H1 (cell line): ENCODE results near the gene MMP28. TPM values are rescaled to one million over a fixed set of nuclear protein-coding genes. Genes with fewer than 3 reads are reported as not detected.

Source experiments
- CTCF ChIA-PET: fragments of 300-600 bp; sonication (Branson Sonifier 250); formaldehyde crosslinking; loops from one replicate; lab custom pipeline; 2021; ENCODE audit not compliant: partially characterized antibody; lab: Charles Lee
- POLR2A ChIA-PET: fragments of 300-600 bp; sonication (Branson Sonifier 250); formaldehyde crosslinking; loops from one replicate; lab custom pipeline; 2021; ENCODE audit warnings: inconsistent platforms; ENCODE audit not compliant: partially characterized antibody; lab: Charles Lee
- DNase-seq, 2 experiments: peaks; one replicate each; pipeline versions ENCODE4 v3.0.0 to v3.0.0-alpha.2; 2010 to 2022; ENCODE audit warnings: low spot score in 2 of 2, low read depth in 1 of 2, mixed read lengths in 1 of 2
- FAIRE-seq: peaks from 2 replicates; lab custom pipeline; 2011; peaks lifted over from hg19 to GRCh38; lab: Jason Lieb, UNC
- H2AFZ ChIP-seq: 2 replicates; pipeline ENCODE4 v1.8.1; 2012; ENCODE audit warnings: low read length, inconsistent platforms
- H2AK5ac ChIP-seq: 2 replicates; pipeline ENCODE4 v1.6.1; 2013; ENCODE audit warnings: low read depth, low read length
- H2BK120ac ChIP-seq: replicated peaks from 2 replicates; pipeline ENCODE3; 2013; ENCODE audit warnings: low read depth, low read length, inconsistent platforms
- H2BK12ac ChIP-seq: 2 replicates; pipeline ENCODE4 v1.6.1; 2013; ENCODE audit warnings: low read depth, low read length
- H2BK15ac ChIP-seq: 2 replicates; pipeline ENCODE4 v1.6.1; 2013; ENCODE audit warnings: low read length
- H2BK20ac ChIP-seq: 2 replicates; pipeline ENCODE4 v1.6.1; 2013; ENCODE audit warnings: low read length
- H2BK5ac ChIP-seq: 2 replicates; pipeline ENCODE4 v1.6.1; 2013; ENCODE audit warnings: low read depth, low read length
- H3K14ac ChIP-seq: 2 replicates; pipeline ENCODE4 v1.6.1; 2013; ENCODE audit warnings: inconsistent platforms; ENCODE audit not compliant: insufficient read length
- H3K18ac ChIP-seq: 2 replicates; pipeline ENCODE4 v1.6.1; 2013; ENCODE audit warnings: low read length; ENCODE audit errors: extremely low read depth
- H3K23ac ChIP-seq: 2 replicates; pipeline ENCODE4 v1.6.1; 2013; ENCODE audit warnings: inconsistent platforms; ENCODE audit not compliant: insufficient read length
- H3K23me2 ChIP-seq: 2 replicates; pipeline ENCODE4 v1.6.1; 2013; ENCODE audit warnings: low read depth, low read length
- H3K27ac ChIP-seq: 2 replicates; pipeline ENCODE4 v1.6.1; 2011; ENCODE audit warnings: low read depth, low read length, inconsistent platforms
- H3K27me3 ChIP-seq, 4 experiments: replicated peaks in 1 of 4; 1 replicate in 1 of 4; 2 replicates in 3 of 4; pipeline versions ENCODE4 v1.6.1 to v1.8.1; 2011 to 2013; ENCODE audit warnings: low read length in 3 of 4, mild to moderate bottlenecking in 3 of 4, inconsistent platforms in 2 of 4, mixed read lengths in 2 of 4, moderate library complexity in 1 of 4; ENCODE audit not compliant: control insufficient read depth in 3 of 4, insufficient read depth in 3 of 4; ENCODE audit errors: extremely low read depth in 1 of 4
- H3K36me3 ChIP-seq, 4 experiments: 2 replicates each; pipeline versions ENCODE4 v1.6.1 to v1.8.1; 2011 to 2013; ENCODE audit warnings: mild to moderate bottlenecking in 4 of 4, low read length in 3 of 4, moderate library complexity in 2 of 4, control low read depth in 1 of 4, inconsistent platforms in 1 of 4; ENCODE audit not compliant: insufficient read depth in 4 of 4, control insufficient read depth in 2 of 4
- H3K4ac ChIP-seq: replicated peaks from 2 replicates; pipeline ENCODE3; 2013; ENCODE audit warnings: low read length, low read depth, mixed read lengths, inconsistent platforms; ENCODE audit not compliant: insufficient read length
- H3K4me1 ChIP-seq, 4 experiments: replicated peaks in 1 of 4; 1 replicate in 1 of 4; 2 replicates in 3 of 4; pipeline versions ENCODE4 v1.6.1 to v1.8.1; 2011 to 2013; ENCODE audit warnings: low read length in 3 of 4, inconsistent platforms in 2 of 4, mixed read lengths in 1 of 4; ENCODE audit not compliant: insufficient read depth in 4 of 4, control insufficient read depth in 3 of 4
- H3K4me2 ChIP-seq, 2 experiments: 2 replicates each; pipeline versions ENCODE4 v1.6.1 to v1.8.1; 2011 to 2013; ENCODE audit warnings: low read depth in 2 of 2, low read length in 2 of 2, control low read depth in 1 of 2, inconsistent platforms in 1 of 2, mild to moderate bottlenecking in 1 of 2; ENCODE audit not compliant: insufficient read depth in 1 of 2
- H3K4me3 ChIP-seq, 4 experiments: fragments of 200-600, 300-600 bp in 1 of 4; sonication (generic), shearing (Covaris generic), sonication (Bioruptor Twin) in 1 of 4; 2 replicates each; pipeline versions ENCODE4 v1.5.1 to v1.8.1; 2011 to 2016; ENCODE audit warnings: low read length in 4 of 4, low read depth in 3 of 4, control low read depth in 2 of 4, inconsistent platforms in 2 of 4, mild to moderate bottlenecking in 2 of 4, mixed read lengths in 1 of 4, moderate library complexity in 1 of 4; ENCODE audit not compliant: insufficient read depth in 2 of 4; ENCODE audit errors: extremely low read depth in 1 of 4
- H3K56ac ChIP-seq: replicated peaks from 2 replicates; pipeline ENCODE3; 2013; ENCODE audit warnings: low read depth, mild to moderate bottlenecking, mixed read lengths, low read length, inconsistent platforms; ENCODE audit not compliant: insufficient read length
- H3K79me1 ChIP-seq: 2 replicates; pipeline ENCODE4 v1.6.1; 2013; ENCODE audit warnings: low read depth, low read length, control low read depth
- H3K79me2 ChIP-seq, 2 experiments: 2 replicates each; pipeline versions ENCODE4 v1.6.1 to v1.8.1; 2012 to 2013; ENCODE audit warnings: low read length in 2 of 2, mild to moderate bottlenecking in 2 of 2, inconsistent platforms in 1 of 2; ENCODE audit not compliant: insufficient read depth in 2 of 2, control insufficient read depth in 1 of 2
- H3K9ac ChIP-seq, 4 experiments: replicated peaks in 1 of 4; 1 replicate in 1 of 4; 2 replicates in 3 of 4; pipeline versions ENCODE4 v1.6.1 to v1.8.1; 2011 to 2013; ENCODE audit warnings: low read depth in 3 of 4, low read length in 3 of 4, control low read depth in 2 of 4, mild to moderate bottlenecking in 2 of 4, moderate library complexity in 2 of 4, inconsistent platforms in 1 of 4; ENCODE audit errors: extremely low read depth in 1 of 4
- H3K9me3 ChIP-seq, 2 experiments: 2 replicates each; pipeline versions ENCODE4 v1.6.1 to v1.8.1; 2012 to 2013; ENCODE audit warnings: mild to moderate bottlenecking in 2 of 2, moderate library complexity in 2 of 2, control low read depth in 1 of 2, inconsistent platforms in 1 of 2, low read depth in 1 of 2, low read length in 1 of 2, mixed read lengths in 1 of 2; ENCODE audit not compliant: insufficient read depth in 2 of 2
- H4K20me1 ChIP-seq, 2 experiments: replicated peaks in 1 of 2; 2 replicates each; pipeline versions ENCODE3 to v1.8.1; 2011 to 2013; ENCODE audit warnings: inconsistent platforms in 2 of 2, low read length in 2 of 2, mild to moderate bottlenecking in 1 of 2; ENCODE audit not compliant: insufficient read depth in 2 of 2, control insufficient read depth in 1 of 2
- H4K5ac ChIP-seq: 2 replicates; pipeline ENCODE4 v1.6.1; 2013; ENCODE audit warnings: low read length, low read depth, mixed read lengths, inconsistent platforms; ENCODE audit not compliant: insufficient read length
- H4K8ac ChIP-seq: 2 replicates; pipeline ENCODE4 v1.8.0; 2013; ENCODE audit warnings: mild to moderate bottlenecking, moderate library complexity, low read length, inconsistent platforms; ENCODE audit not compliant: insufficient read depth; ENCODE audit errors: extremely low read depth
- H4K91ac ChIP-seq: replicated peaks from 2 replicates; pipeline ENCODE3; 2013; ENCODE audit warnings: low read length, mixed read lengths, inconsistent platforms; ENCODE audit not compliant: insufficient read length
- BCL11A ChIP-seq, 2 experiments: IDR thresholded peaks; one replicate each; pipeline ENCODE4 v1.6.1; 2011; ENCODE audit warnings: low read depth in 2 of 2, low read length in 2 of 2, mild to moderate bottlenecking in 2 of 2
- CBX8 ChIP-seq: fragments of 300-800, 300-1000 bp; sonication (generic); IDR thresholded peaks from 2 replicates; pipeline ENCODE4 v1.7.1; 2016; ENCODE audit warnings: low read depth, low read length, borderline replicate concordance
- CEBPB ChIP-seq: IDR thresholded peaks from 2 replicates; pipeline ENCODE4 v1.6.1; 2012; ENCODE audit warnings: low read depth, low read length
- CREB1 ChIP-seq: IDR thresholded peaks from 2 replicates; pipeline ENCODE4 v1.6.1; 2012; ENCODE audit warnings: inconsistent platforms
- E2F6 ChIP-seq: IDR thresholded peaks from 2 replicates; pipeline ENCODE4 v1.6.1; 2012; ENCODE audit warnings: inconsistent platforms
- EP300 ChIP-seq, 2 experiments: IDR thresholded peaks; 1 replicate in 1 of 2; 2 replicates in 1 of 2; pipeline ENCODE4 v1.6.1; 2011 to 2012; ENCODE audit warnings: low read depth in 2 of 2, low read length in 2 of 2, mild to moderate bottlenecking in 2 of 2, borderline replicate concordance in 1 of 2, inconsistent platforms in 1 of 2, moderate library complexity in 1 of 2
- EZH2 ChIP-seq: fragments of 200-600 bp; sonication (generic); IDR thresholded peaks from 2 replicates; pipeline ENCODE4 v1.7.1; 2012; ENCODE audit warnings: low read depth, mild to moderate bottlenecking, moderate library complexity, low read length, inconsistent platforms; ENCODE audit not compliant: severe bottlenecking
- GABPA ChIP-seq: IDR thresholded peaks from 2 replicates; pipeline ENCODE4 v1.6.1; 2011; ENCODE audit warnings: mild to moderate bottlenecking, low read length, moderate library complexity, borderline replicate concordance; ENCODE audit not compliant: insufficient read depth
- JUND ChIP-seq: IDR thresholded peaks from 2 replicates; pipeline ENCODE4 v1.6.1; 2011; ENCODE audit warnings: mild to moderate bottlenecking, improper control_type of control experiment, low read length
- SIX5 ChIP-seq: IDR thresholded peaks from 2 replicates; pipeline ENCODE4 v1.6.1; 2011; ENCODE audit warnings: mild to moderate bottlenecking, low read depth, low read length
- SP4 ChIP-seq: IDR thresholded peaks from 2 replicates; pipeline ENCODE4 v1.6.1; 2012; ENCODE audit warnings: low read length, inconsistent platforms
- TAF7 ChIP-seq: optimal IDR thresholded peaks from 2 replicates; pipeline ENCODE3; 2011; ENCODE audit warnings: low read depth, mild to moderate bottlenecking, inconsistent platforms, low read length, moderate library complexity, borderline replicate concordance
- ZNF274 ChIP-seq: IDR thresholded peaks from 2 replicates; pipeline ENCODE4 v1.7.0; 2012; ENCODE audit warnings: low read length, borderline replicate concordance; ENCODE audit errors: extremely low read depth
- WGBS, 2 experiments: shearing (Covaris generic) in 1 of 2; methylation state at CpG; one replicate each; pipeline versions ENCODE4 v1.1.6 to v1.1.7; 2013 to 2015; ENCODE audit warnings: low lambda C conversion rate in 2 of 2, mixed read lengths in 2 of 2, inconsistent platforms in 1 of 2, low coverage in 1 of 2, missing lambda C conversion rate in 1 of 2; ENCODE audit not compliant: insufficient replicate concordance in 2 of 2, insufficient coverage in 1 of 2, insufficient read length in 1 of 2; ENCODE audit errors: extremely low coverage in 1 of 2, missing lambda C conversion rate in 1 of 2; 5-methylcytosine and 5-hydroxymethylcytosine counted together
- polyA plus RNA-seq, 7 experiments: library from polyadenylated mRNA; depleted of rRNA in 3 of 7; stranded (reverse) in 5 of 7; unstranded in 2 of 7; fragments of >200 nt in 5 of 7; fragments of 200-250 nt in 2 of 7; gene quantifications; 1 replicate in 5 of 7; 2 replicates in 1 of 7; 4 replicates in 1 of 7; pipeline versions ENCODE4 v1.2.1 to v1.2.3, GENCODE V29; 2011 to 2013; ENCODE audit warnings: missing spikeins in 2 of 7, mixed read lengths in 2 of 7
- total RNA-seq: library from RNA; stranded (reverse); fragmentation: NEBNext Ultra II Directional; extraction: Animal tissue kit (Norgen Biotek cat#: 25700); gene quantifications from 2 replicates; pipeline ENCODE4 v1.2.1, GENCODE V29; 2021

MMP28 gene
- total and polyA plus RNA-seq, 2 of the 8 experiments (the other 6 are each of a cell fraction or from before 2014, with no cell fraction given) = not detected

GRCh38 chr17:35797918-35798317 lies 2.5 kb upstream of the MMP28 start:
- Histone ChIP-seq H3K14ac (no peak overlapping the region), H3K9ac (no peak overlapping the region), H2AFZ (no peak overlapping the region), H3K23me2 (peaks cover 11% of the 10 kb centered on the region; the same call in 1 of the 2 replicates), H3K4me1 (peaks cover 0 to 10% (median 5%) of the 10 kb centered on the region in 4 experiments; a peak in 5 of 7 replicates), H3K4me3 (no peak overlapping the region), H2BK12ac (no peak overlapping the region), H3K27me3 (peaks cover 23 to 49% (median 42%) of the 10 kb centered on the region in 4 experiments), H3K79me1 (no peaks in the 10 kb centered on the region), H2AK5ac (no peak overlapping the region), H4K91ac (no peak overlapping the region), H4K5ac (no peak overlapping the region), H2BK15ac (0 out of 2 replicates have a peak overlapping the region, but pooled peaks have one; percentile 16), H4K8ac (no peak overlapping the region), H2BK20ac (no peak overlapping the region), H3K79me2 (no peaks in the 10 kb centered on the region), H3K36me3 (no peaks in the 10 kb centered on the region), H3K56ac (no peak overlapping the region), H3K9me3 (no peaks in the 10 kb centered on the region), H4K20me1 (peaks cover 0 to 2% of the 10 kb centered on the region in 2 experiments), H3K27ac (no peak overlapping the region), H3K4ac (no peak overlapping the region), H3K23ac (no peak overlapping the region), H2BK120ac (no peak overlapping the region), H3K18ac (no peak overlapping the region), H2BK5ac (no peak overlapping the region), H3K4me2 (no peak overlapping the region)
- DNase-seq (peak in 1 of 2 experiments; percentile 14), FAIRE-seq (no peak)
- POLR2A ChIA-PET = interaction anchor here (0.9 to 7.5 kb wide), 2 partner anchors 12 to 24 kb away, joined by 3 to 50 read pairs; partner anchors contain the start of gene TAF15
- WGBS, 2 experiments = 96% methylated on average over 5 of the region's 5 CpGs; no CpG with 5 or more reads in 1 of the 2 experiments
- CTCF ChIA-PET = interaction anchor here (0.6 to 11.7 kb wide), 4 partner anchors 11 to 52 kb away, joined by 3 to 179 read pairs (median 10); partner anchors contain the start of genes C17orf50 and TAF15
- TF ChIP-seq SP4 (no peak), E2F6 (no peak), EZH2 (no peak), CEBPB (no peak), BCL11A (IDR thresholded peaks at IDR 0.05; ENCODE audit: low read depth in 2 of 2, low read length in 2 of 2) (no peak), ZNF274 (no peak), GABPA (no peak), TAF7 (no peak), EP300 (IDR thresholded peaks at IDR 0.05; ENCODE audit: borderline replicate concordance in 1 of 2, low read depth in 2 of 2, low read length in 2 of 2) (no peak), CREB1 (no peak), JUND (no peak), SIX5 (no peak), CBX8 (no peak)
